Measurements from ENCODE around the gene THTPA. TPM values are rescaled to one million over a fixed set of nuclear protein-coding genes. Genes with fewer than 3 reads are reported as not detected.

Gene THTPA
- total and polyA plus RNA-seq, 9 of the 15 experiments (the other 6 are each of a cell fraction or from before 2014, with no cell fraction given) = 2.4 to 8.7 (median 5.2) TPM

- Histone ChIP-seq H3K36me3 (ENCODE audit: control insufficient read depth, insufficient read depth, low read length) (no peaks in the 10 kb centered on the region), H3K4me3 (no peak overlapping the region), H3K4me2 (ENCODE audit: insufficient read depth, low read length) (no peak overlapping the region), H4K20me1 (replicated peaks; ENCODE audit: control insufficient read depth, insufficient read depth, low read length) (no peaks in the 10 kb centered on the region), H3K9me3 (replicated peaks; ENCODE audit: control insufficient read depth, insufficient read depth, low read depth, low read length) (no peaks in the 10 kb centered on the region), H3K4me1 (replicated peaks in 1 of 2; ENCODE audit: control insufficient read depth in 2 of 2, insufficient read depth in 2 of 2, low read length in 2 of 2) (no peaks in the 10 kb centered on the region; a peak in 1 of 5 replicates), H3K27me3 (ENCODE audit: control insufficient read depth in 2 of 2, insufficient read depth in 2 of 2, low read length in 2 of 2) (peaks cover 0 to 26% of the 10 kb centered on the region in 2 experiments; a peak in 3 of 5 replicates), H3K9me1 (ENCODE audit: control insufficient read depth, insufficient read depth, low read length) (no peaks in the 10 kb centered on the region), H3K27ac (ENCODE audit: extremely low read depth, low read depth, low read length) (no peak overlapping the region), H3K9ac (ENCODE audit: insufficient read depth in 1 of 2, low read depth in 2 of 2, low read length in 2 of 2) (no peak overlapping the region), H2AFZ (ENCODE audit: low read depth, low read length) (no peak overlapping the region), H3K79me2 (ENCODE audit: control insufficient read depth, insufficient read depth, low read length) (no peaks in the 10 kb centered on the region)
- CTCF ChIA-PET (ENCODE audit: low intra/inter-chr PET ratio) = interaction anchor here (0.7 kb wide), 1 partner anchor 199 kb away, joined by 4 read pairs; no protein-coding TSS in a partner anchor
- intact Hi-C loops (cut with micrococcal nuclease) (no loop called here), in situ Hi-C loops (cut with MboI) (no loop called here)
- ATAC-seq (no peak), FAIRE-seq (no peak), DNase-seq (ENCODE audit: extremely low read depth in 1 of 4, low spot score in 3 of 4) (no peak)
- POLR2A ChIA-PET = no interaction called here
- TF ChIP-seq ZNF175 (CRISPR knock-in tag; IDR thresholded peaks at IDR 0.05; ENCODE audit: low read depth) = no peak
- no peak for TF ChIP-seq NKRF (IDR thresholded peaks at IDR 0.05; ENCODE audit: borderline replicate concordance)
- no peak for TF ChIP-seq ZNF184 (CRISPR knock-in tag; IDR thresholded peaks at IDR 0.05)
- TF ChIP-seq NFATC3 (IDR thresholded peaks at IDR 0.05) = no peak
- TF ChIP-seq KDM4B (IDR thresholded peaks at IDR 0.05; ENCODE audit: borderline replicate concordance in 2 of 2, low read depth in 1 of 2) = no peak
- no peak for TF ChIP-seq ZNF121 (CRISPR knock-in tag; conservative IDR thresholded peaks at IDR 0.05)
- no TSS peak for BruUV-seq (replicated peaks)
- WGBS (ENCODE audit: insufficient coverage, low coverage, missing lambda C conversion rate) = 4% methylated on average over 4 of the region's 4 CpGs
These were observed 20.1 kb upstream of the THTPA start for GRCh38 chr14:23535943-23536342.
